Naive thymus-derived CD4-positive, alpha-beta T cell (primary cell): Measurements from ENCODE around the gene ANO9. TPM values are rescaled to one million over a fixed set of nuclear protein-coding genes. Genes with fewer than 3 reads are reported as not detected.
A peak's percentile ranks its signal among the peaks of the same experiment; 100 is the strongest.

Source experiments
- ATAC-seq: fragments of 150-1000 bp; cut with Tn5 transposase; 2 replicates; pipeline ENCODE4 v1.10.0; 2021; ENCODE audit warnings: mild to moderate bottlenecking, moderate library complexity
- CTCF ChIA-PET: fragments of 350-600 bp; sonication (Branson Sonifier 250); formaldehyde crosslinking; loops from one replicate; lab custom pipeline; 2021; ENCODE audit warnings: antibody characterized with exemption; lab: Charles Lee
- POLR2A ChIA-PET: fragments of 350-600 bp; sonication (Branson Sonifier 250); formaldehyde crosslinking; loops from one replicate; lab custom pipeline; 2021; ENCODE audit warnings: antibody characterized with exemption, inconsistent platforms; lab: Charles Lee
- DNase-seq, 9 donors: peaks; one replicate each; pipeline versions ENCODE4 v3.0.0 to v3.0.0-alpha.2; 2020 to 2022; ENCODE audit warnings: mixed read lengths in 1 of 9
- H3K27ac ChIP-seq: one replicate; pipeline ENCODE4 v1.7.0; 2013; ENCODE audit warnings: mild to moderate bottlenecking, low read depth, low read length, moderate library complexity
- H3K27me3 ChIP-seq, 2 donors: one replicate each; pipeline ENCODE4 v1.7.0; 2013; ENCODE audit warnings: low read length in 2 of 2, mild to moderate bottlenecking in 2 of 2, moderate library complexity in 2 of 2; ENCODE audit not compliant: control insufficient read depth in 2 of 2, insufficient read depth in 2 of 2
- H3K36me3 ChIP-seq, 3 experiments: 1 replicate in 2 of 3; 2 replicates in 1 of 3; pipeline ENCODE4 v1.7.0; 2013; ENCODE audit warnings: low read length in 3 of 3, mild to moderate bottlenecking in 3 of 3, moderate library complexity in 1 of 3; ENCODE audit not compliant: insufficient read depth in 3 of 3, control insufficient read depth in 2 of 3
- H3K4me1 ChIP-seq, 2 donors: one replicate each; pipeline ENCODE4 v1.7.0; 2013; ENCODE audit warnings: low read length in 2 of 2, mild to moderate bottlenecking in 2 of 2, moderate library complexity in 1 of 2; ENCODE audit not compliant: control insufficient read depth in 2 of 2, insufficient read depth in 2 of 2
- H3K4me3 ChIP-seq: 2 replicates; pipeline ENCODE4 v1.7.0; 2013; ENCODE audit warnings: mild to moderate bottlenecking, low read length
- H3K9me3 ChIP-seq, 3 experiments: 1 replicate in 2 of 3; 2 replicates in 1 of 3; pipeline ENCODE4 v1.7.0; 2013; ENCODE audit warnings: low read length in 3 of 3; ENCODE audit not compliant: control insufficient read depth in 2 of 3
- H3K27ac Mint-ChIP-seq, 9 donors: one replicate each; pipeline ENCODE4 v1.8.0; 2020 to 2022; ENCODE audit warnings: mixed read lengths in 9 of 9, mild to moderate bottlenecking in 8 of 9, moderate library complexity in 5 of 9, inconsistent platforms in 2 of 9
- H3K27me3 Mint-ChIP-seq, 5 donors: one replicate each; pipeline ENCODE4 v1.8.0; 2021 to 2022; ENCODE audit warnings: mixed read lengths in 5 of 5, mild to moderate bottlenecking in 1 of 5
- H3K36me3 Mint-ChIP-seq, 5 donors: one replicate each; pipeline ENCODE4 v1.8.0; 2020 to 2022; ENCODE audit warnings: mixed read lengths in 5 of 5, mild to moderate bottlenecking in 3 of 5, inconsistent platforms in 1 of 5
- H3K4me1 Mint-ChIP-seq, 7 donors: one replicate each; pipeline ENCODE4 v1.8.0; 2020 to 2022; ENCODE audit warnings: mixed read lengths in 7 of 7, mild to moderate bottlenecking in 3 of 7, inconsistent platforms in 1 of 7
- H3K4me3 Mint-ChIP-seq, 10 donors: one replicate each; pipeline ENCODE4 v1.8.0; 2020 to 2022; ENCODE audit warnings: mild to moderate bottlenecking in 10 of 10, mixed read lengths in 10 of 10, moderate library complexity in 6 of 10, inconsistent platforms in 2 of 10
- H3K9me3 Mint-ChIP-seq, 11 donors: one replicate each; pipeline ENCODE4 v1.8.0; 2020 to 2022; ENCODE audit warnings: mixed read lengths in 11 of 11, mild to moderate bottlenecking in 4 of 11, inconsistent platforms in 1 of 11, moderate library complexity in 1 of 11
- intact Hi-C, 2 donors: fragments of 100-400 bp; cut with micrococcal nuclease; formaldehyde crosslinking; loops; one replicate each; pipeline ENCODE4 v1.15.1; 2023
- polyA plus RNA-seq, 2 donors: library from polyadenylated mRNA; unstranded; fragments of 300-500 nt; fragmentation: Illumina TruSeq; gene quantifications; one replicate each; pipeline ENCODE4 v1.2.3, GENCODE V29; 2021
- total RNA-seq, 6 experiments: library from RNA in 5 of 6; stranded (reverse) in 5 of 6; gene quantifications; 1 replicate in 5 of 6; 2 replicates in 1 of 6; pipeline ENCODE4 v1.2.3 and lab custom pipeline; 2021 to 2026

ANO9 gene
- total and polyA plus RNA-seq, 7 experiments from 2014 or later: 9.0 to 107 (median 92.2) TPM

DNA sequence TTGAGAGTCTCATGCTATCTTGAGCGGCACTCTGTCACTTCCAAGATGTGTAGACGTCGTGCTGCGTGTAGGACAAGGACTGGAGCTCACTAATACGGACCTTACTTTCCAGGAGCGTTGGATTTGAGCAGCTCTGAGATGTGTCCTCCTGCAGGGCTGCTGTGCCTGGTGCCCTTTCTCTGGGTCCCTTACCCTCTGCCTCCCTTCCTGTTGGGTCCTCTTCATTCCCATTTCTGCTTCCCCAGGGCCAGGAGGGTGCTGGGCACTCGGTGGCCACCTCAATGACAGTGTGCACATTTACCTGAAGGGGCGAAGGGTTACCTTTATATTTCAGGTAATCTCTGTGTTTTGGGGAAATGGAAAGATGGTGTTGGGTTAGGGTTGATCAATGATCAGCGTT, 12.2 kb upstream of the ANO9 start:
- Histone ChIP-seq H3K27ac (no peak overlapping the region), H3K4me3 (no peak overlapping the region), H3K4me1 (peaks cover 30 to 40% of the 10 kb centered on the region in 2 donors), H3K36me3 (peaks cover 0 to 18% (median 2%) of the 10 kb centered on the region in 3 experiments), H3K27me3 (no peaks in the 10 kb centered on the region), H3K9me3 (no peaks in the 10 kb centered on the region)
- H3K4me3 Mint-ChIP-seq: peak overlapping the region in 1 of 10 donors; percentile 45
- intact Hi-C loops: loop anchor here in 1 of 2 donors (5.0 to 10.0 kb wide), 2 partner anchors 262 to 271 kb away; partner anchors contain the start of gene SCGB1C1
- ChIA-PET CTCF (interaction anchor here (0.7 kb wide), 1 partner anchor 38 kb away, joined by 3 read pairs; no protein-coding TSS in a partner anchor), POLR2A (interaction anchor here (0.5 to 1.2 kb wide), 3 partner anchors 11 to 186 kb away, joined by 3 to 4 read pairs (median 3); no protein-coding TSS in a partner anchor)
- peaks cover 0 to 2% (median 0%) of the 10 kb centered on the region in 5 donors for H3K27me3 Mint-ChIP-seq
- H3K36me3 Mint-ChIP-seq: peaks cover 0 to 13% (median 8%) of the 10 kb centered on the region in 5 donors
- H3K9me3 Mint-ChIP-seq: no peaks in the 10 kb centered on the region
- ATAC-seq: no peak
- H3K27ac Mint-ChIP-seq: peak overlapping the region in 7 of 9 donors; percentile 38 to 79 (median 71)
- peaks cover 33 to 48% (median 42%) of the 10 kb centered on the region in 7 donors for H3K4me1 Mint-ChIP-seq
- no peak for DNase-seq

GRCh38 chr11:453564-453963, 11.8 kb upstream of the ANO9 start:
- Mint-ChIP-seq H3K4me3 (peak overlapping the region in 1 of 10 donors; percentile 7), H3K4me1 (peaks cover 36 to 52% (median 46%) of the 10 kb centered on the region in 7 donors), H3K36me3 (peaks cover 0 to 13% (median 8%) of the 10 kb centered on the region in 5 donors), H3K27me3 (peaks cover 0 to 2% (median 0%) of the 10 kb centered on the region in 5 donors), H3K27ac (peak overlapping the region in 3 of 9 donors; percentile 58 to 71 (median 63)), H3K9me3 (no peaks in the 10 kb centered on the region)
- ATAC-seq (no peak), DNase-seq (no peak)
- H3K4me3 ChIP-seq: no peak overlapping the region
- no peaks in the 10 kb centered on the region for H3K9me3 ChIP-seq
- H3K4me1 ChIP-seq: peaks cover 33 to 45% of the 10 kb centered on the region in 2 donors
- ChIA-PET POLR2A (interaction anchor here (0.5 to 8.9 kb wide), 3 partner anchors 12 to 67 kb away, joined by 3 to 109 read pairs (median 4); no protein-coding TSS in a partner anchor), CTCF (no interaction called here)
- H3K36me3 ChIP-seq: peaks cover 0 to 18% (median 2%) of the 10 kb centered on the region in 3 experiments
- intact Hi-C loops: loop anchor here in 1 of 2 donors (5.0 to 10.0 kb wide), 2 partner anchors 261 to 271 kb away; partner anchors contain the start of gene SCGB1C1
- H3K27ac ChIP-seq: no peak overlapping the region
- H3K27me3 ChIP-seq: no peaks in the 10 kb centered on the region

DNA sequence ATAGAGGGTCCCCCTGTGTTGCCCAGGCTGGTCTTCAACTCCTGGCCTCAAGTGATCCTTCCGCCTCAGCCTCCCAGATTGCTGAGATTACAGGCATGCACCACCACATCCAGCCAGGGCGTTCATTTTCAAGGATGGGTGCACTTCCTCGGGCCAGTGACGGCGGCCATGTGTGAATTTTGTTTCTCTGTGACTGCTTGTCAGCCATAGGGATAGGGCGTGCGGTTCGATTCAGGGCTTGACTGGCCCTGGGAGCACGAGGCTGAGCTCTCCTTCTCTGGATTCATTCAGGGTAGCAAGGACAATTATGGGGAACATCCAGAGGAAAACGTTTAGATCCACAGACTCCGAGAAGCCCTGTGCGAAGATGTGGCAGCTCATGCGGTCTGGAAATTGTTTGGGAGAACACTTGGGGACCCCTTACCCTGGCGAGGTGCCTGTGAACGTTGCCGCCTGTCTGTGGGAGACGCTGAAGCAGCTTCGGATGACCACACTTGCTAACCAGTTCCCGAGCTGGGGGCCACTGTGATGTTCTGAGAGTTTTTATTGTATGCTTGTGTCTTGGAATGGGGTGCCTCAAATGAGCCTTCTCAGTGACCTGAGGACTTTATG, 11.2 kb upstream of the ANO9 start:
- ChIA-PET POLR2A (interaction anchor here (1.2 to 8.9 kb wide), 2 partner anchors 12 to 46 kb away, joined by 3 to 109 read pairs; no protein-coding TSS in a partner anchor), CTCF (interaction anchor here (7.1 kb wide), 1 partner anchor 202 kb away, joined by 42 read pairs; no protein-coding TSS in a partner anchor)
- intact Hi-C loops: loop anchor here in 1 of 2 donors (5.0 to 10.0 kb wide), 2 partner anchors 261 to 272 kb away; partner anchors contain the start of gene SCGB1C1
- Mint-ChIP-seq H3K4me3 (peak overlapping the region in 2 of 10 donors; percentile 4 to 45), H3K36me3 (peaks cover 0 to 13% (median 8%) of the 10 kb centered on the region in 5 donors), H3K9me3 (no peaks in the 10 kb centered on the region), H3K4me1 (peaks cover 37 to 56% (median 50%) of the 10 kb centered on the region in 7 donors), H3K27ac (peak overlapping the region in 4 of 9 donors; percentile 14 to 86 (median 62)), H3K27me3 (peaks cover 0 to 2% (median 0%) of the 10 kb centered on the region in 5 donors)
- Histone ChIP-seq H3K4me1 (peaks cover 33 to 48% of the 10 kb centered on the region in 2 donors), H3K27me3 (no peaks in the 10 kb centered on the region), H3K27ac (no peak overlapping the region), H3K4me3 (no peak overlapping the region), H3K9me3 (no peaks in the 10 kb centered on the region), H3K36me3 (peaks cover 0 to 18% (median 2%) of the 10 kb centered on the region in 3 experiments)
- ATAC-seq: no peak
- DNase-seq: no peak

- peak overlapping the region in 2 of 10 donors; percentile 17 to 98 for H3K4me3 Mint-ChIP-seq
- H3K9me3 ChIP-seq: no peaks in the 10 kb centered on the region
- H3K4me3 ChIP-seq: no peak overlapping the region
- H3K4me1 Mint-ChIP-seq: peaks cover 31 to 49% (median 43%) of the 10 kb centered on the region in 7 donors
- DNase-seq: no peak
- POLR2A ChIA-PET: interaction anchor here (1.0 to 8.9 kb wide), 2 partner anchors 11 to 45 kb away, joined by 3 to 109 read pairs; no protein-coding TSS in a partner anchor
- no peaks in the 10 kb centered on the region for H3K27me3 ChIP-seq
- peaks cover 29 to 41% of the 10 kb centered on the region in 2 donors for H3K4me1 ChIP-seq
- peak overlapping the region; percentile 9 for H3K27ac ChIP-seq
- no peaks in the 10 kb centered on the region for H3K9me3 Mint-ChIP-seq
- peaks cover 0 to 2% (median 0%) of the 10 kb centered on the region in 5 donors for H3K27me3 Mint-ChIP-seq
- peaks cover 0 to 18% (median 2%) of the 10 kb centered on the region in 3 experiments for H3K36me3 ChIP-seq
- no peak for ATAC-seq
- H3K36me3 Mint-ChIP-seq: peaks cover 0 to 10% (median 8%) of the 10 kb centered on the region in 5 donors
- intact Hi-C loops: loop anchor here in 1 of 2 donors (5.0 to 10.0 kb wide), 2 partner anchors 260 to 273 kb away; partner anchors contain the start of gene SCGB1C1
- peak overlapping the region in 3 of 9 donors; percentile 86 to 98 (median 94) for H3K27ac Mint-ChIP-seq
- CTCF ChIA-PET: interaction anchor here (0.7 to 7.1 kb wide), 2 partner anchors 201 to 204 kb away, joined by 3 to 42 read pairs; no protein-coding TSS in a partner anchor
These were observed 10.5 kb upstream of the ANO9 start for GRCh38 chr11:452203-452744.

DNA sequence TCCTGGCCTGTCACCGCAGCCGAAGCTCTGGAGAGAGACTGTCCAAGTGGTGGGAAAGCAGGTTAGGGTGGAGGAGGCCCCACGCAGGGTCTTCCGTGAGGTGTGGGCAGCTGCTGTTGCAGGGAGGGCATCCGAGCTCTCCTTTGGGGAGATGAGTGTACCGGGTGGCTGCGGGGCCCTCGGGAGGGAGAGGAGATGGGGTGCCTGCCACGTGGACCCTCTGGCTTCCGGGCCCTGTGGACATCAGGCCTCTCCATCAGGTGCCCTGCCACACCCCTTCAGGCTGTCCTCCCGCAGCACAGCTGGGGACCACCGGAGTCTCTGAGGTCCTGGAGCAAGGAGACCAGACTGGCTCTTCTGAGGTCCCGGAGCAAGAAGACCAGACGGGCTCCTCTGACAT, 9.9 kb upstream of the ANO9 start:
- Mint-ChIP-seq H3K4me3 (peak overlapping the region in 9 of 10 donors; percentile 61 to 98 (median 96)), H3K27me3 (peaks cover 0 to 2% (median 0%) of the 10 kb centered on the region in 5 donors), H3K36me3 (peaks cover 0 to 10% (median 8%) of the 10 kb centered on the region in 5 donors), H3K9me3 (no peaks in the 10 kb centered on the region), H3K27ac (peak overlapping the region in 6 of 9 donors; percentile 85 to 98 (median 96)), H3K4me1 (peaks cover 25 to 44% (median 38%) of the 10 kb centered on the region in 7 donors)
- ChIA-PET CTCF (interaction anchor here (0.6 to 7.1 kb wide), 8 partner anchors 14 to 204 kb away, joined by 3 to 42 read pairs (median 7); partner anchors contain the start of gene SIGIRR), POLR2A (interaction anchor here (1.0 to 8.9 kb wide), 5 partner anchors 11 to 214 kb away, joined by 3 to 109 read pairs (median 7); partner anchors contain the start of genes PSMD13 and SIGIRR)
- H3K27me3 ChIP-seq: no peaks in the 10 kb centered on the region
- peak overlapping the region; percentile 98 for H3K27ac ChIP-seq
- no peak for DNase-seq
- H3K36me3 ChIP-seq: peaks cover 0 to 18% (median 2%) of the 10 kb centered on the region in 3 experiments
- intact Hi-C loops: loop anchor here (1.0 to 10.0 kb wide), 7 partner anchors 95 to 273 kb away; partner anchors contain the start of genes IFITM1 (in 1 of the 2) and SCGB1C1 (in 1 of the 2)
- H3K4me1 ChIP-seq: peaks cover 24 to 36% of the 10 kb centered on the region in 2 donors
- no peaks in the 10 kb centered on the region for H3K9me3 ChIP-seq
- ATAC-seq: no peak
- no peak overlapping the region for H3K4me3 ChIP-seq
